ENCODE data around the gene SPRED2. TPM values are rescaled to one million over a fixed set of nuclear protein-coding genes. Genes with fewer than 3 reads are reported as not detected.

The SPRED2 gene
- total RNA-seq, 2 experiments from 2014 or later = 8.0 to 11.4 TPM

- peaks cover 17% of the 10 kb centered on the region for H3K4me1 Mint-ChIP-seq (ENCODE audit: low read depth)
- CTCF ChIA-PET = interaction anchor here (0.6 to 2.0 kb wide), 4 partner anchors 10 to 174 kb away, joined by 3 to 7 read pairs (median 3); no protein-coding TSS in a partner anchor
- no peak overlapping the region for H3K27ac Mint-ChIP-seq
- no peaks in the 10 kb centered on the region for H3K9me3 Mint-ChIP-seq
- peaks cover 7% of the 10 kb centered on the region for H3K27me3 Mint-ChIP-seq (ENCODE audit: low read depth)
- DNase-seq = no peak
- H3K36me3 Mint-ChIP-seq (ENCODE audit: low read depth) = no peaks in the 10 kb centered on the region
- H3K4me3 Mint-ChIP-seq = no peak overlapping the region
- intact Hi-C loops (cut with micrococcal nuclease) = no loop called here
Measured at GRCh38 chr2:65353046-65353445, 79.4 kb downstream of the SPRED2 start.

- H3K9me3 Mint-ChIP-seq = no peaks in the 10 kb centered on the region
- H3K4me3 Mint-ChIP-seq = no peak overlapping the region
- intact Hi-C loops (cut with micrococcal nuclease) = no loop called here
Measured at GRCh38 chr2:65351948-65352595, 80.3 kb downstream of the SPRED2 start.

DNA sequence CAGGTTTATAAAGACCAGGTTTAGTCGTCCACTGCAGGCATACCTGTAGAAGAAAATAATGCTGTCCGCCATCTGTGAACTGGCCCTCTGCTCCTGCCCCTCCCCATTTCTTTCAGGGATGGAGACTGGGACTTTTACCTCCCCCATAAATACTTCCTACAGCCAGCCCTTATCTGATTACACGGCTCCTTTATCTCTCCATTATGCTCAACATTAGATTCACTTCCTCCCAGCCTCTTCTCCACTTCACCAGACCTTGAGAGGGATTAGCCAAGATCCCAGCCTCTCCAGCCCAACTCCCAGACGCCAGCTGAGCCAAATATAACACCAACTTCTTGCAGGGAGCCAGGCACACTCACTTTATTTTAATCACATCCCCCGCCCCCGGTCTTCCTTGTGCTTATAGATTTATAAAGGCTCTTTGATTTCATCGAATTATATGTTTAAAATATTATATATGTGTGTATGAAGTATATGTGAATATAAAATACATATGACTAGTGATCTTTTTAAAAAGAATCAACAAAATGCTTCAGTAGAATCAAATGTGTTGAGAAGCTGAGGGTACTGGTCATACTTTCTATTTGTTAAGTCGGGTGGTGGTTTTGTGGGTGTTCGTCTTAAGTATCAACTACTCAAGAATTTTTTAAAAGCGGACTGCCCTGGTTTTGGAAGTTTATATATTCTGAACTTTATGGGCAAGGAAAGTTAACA, 81.0 kb downstream of the SPRED2 start:
- H3K27me3 Mint-ChIP-seq (ENCODE audit: low read depth) = peaks cover 5% of the 10 kb centered on the region
- H3K4me1 Mint-ChIP-seq (ENCODE audit: low read depth) = peaks cover 6% of the 10 kb centered on the region
- no peak overlapping the region for H3K27ac Mint-ChIP-seq
- no peaks in the 10 kb centered on the region for H3K36me3 Mint-ChIP-seq (ENCODE audit: low read depth)
- CTCF ChIA-PET = interaction anchor here (0.5 to 2.0 kb wide), 2 partner anchors 16 to 112 kb away, joined by 3 to 7 read pairs; no protein-coding TSS in a partner anchor
- DNase-seq = no peak
- intact Hi-C loops (cut with micrococcal nuclease) = no loop called here
- no peak overlapping the region for H3K4me3 Mint-ChIP-seq
- no peaks in the 10 kb centered on the region for H3K9me3 Mint-ChIP-seq

More at GRCh38 chr2:65351948-65352595, 80.3 kb downstream of the SPRED2 start:
- no peak for DNase-seq
- Mint-ChIP-seq H3K36me3 (ENCODE audit: low read depth) (no peaks in the 10 kb centered on the region), H3K4me1 (ENCODE audit: low read depth) (peaks cover 7% of the 10 kb centered on the region), H3K27me3 (ENCODE audit: low read depth) (peaks cover 5% of the 10 kb centered on the region), H3K27ac (no peak overlapping the region)
- CTCF ChIA-PET = interaction anchor here (0.5 to 2.0 kb wide), 6 partner anchors 11 to 1995 kb away, joined by 3 to 7 read pairs (median 3); no protein-coding TSS in a partner anchor

GRCh38 chr2:65350651-65351056, 81.7 kb downstream of the SPRED2 start:
- H3K4me3 Mint-ChIP-seq = no peak overlapping the region
- no peak overlapping the region for H3K27ac Mint-ChIP-seq
- no peaks in the 10 kb centered on the region for H3K9me3 Mint-ChIP-seq
- H3K27me3 Mint-ChIP-seq (ENCODE audit: low read depth) = no peaks in the 10 kb centered on the region
- peak; percentile 8 for DNase-seq
- CTCF ChIA-PET = interaction anchor here (1.2 kb wide), 1 partner anchor 30 kb away, joined by 3 read pairs; no protein-coding TSS in a partner anchor
- no peaks in the 10 kb centered on the region for H3K36me3 Mint-ChIP-seq (ENCODE audit: low read depth)
- intact Hi-C loops (cut with micrococcal nuclease) = no loop called here
- H3K4me1 Mint-ChIP-seq (ENCODE audit: low read depth) = peaks cover 6% of the 10 kb centered on the region

- no peak for DNase-seq
- Mint-ChIP-seq H3K36me3 (ENCODE audit: low read depth) (no peaks in the 10 kb centered on the region), H3K27me3 (ENCODE audit: low read depth) (no peaks in the 10 kb centered on the region), H3K9me3 (no peaks in the 10 kb centered on the region), H3K4me3 (no peak overlapping the region), H3K27ac (no peak overlapping the region), H3K4me1 (ENCODE audit: low read depth) (peaks cover 6% of the 10 kb centered on the region)
- intact Hi-C loops (cut with micrococcal nuclease) = no loop called here
- CTCF ChIA-PET = interaction anchor here (1.2 kb wide), 1 partner anchor 29 kb away, joined by 3 read pairs; no protein-coding TSS in a partner anchor
Measured at GRCh38 chr2:65349863-65350262, 82.5 kb downstream of the SPRED2 start.

DNA sequence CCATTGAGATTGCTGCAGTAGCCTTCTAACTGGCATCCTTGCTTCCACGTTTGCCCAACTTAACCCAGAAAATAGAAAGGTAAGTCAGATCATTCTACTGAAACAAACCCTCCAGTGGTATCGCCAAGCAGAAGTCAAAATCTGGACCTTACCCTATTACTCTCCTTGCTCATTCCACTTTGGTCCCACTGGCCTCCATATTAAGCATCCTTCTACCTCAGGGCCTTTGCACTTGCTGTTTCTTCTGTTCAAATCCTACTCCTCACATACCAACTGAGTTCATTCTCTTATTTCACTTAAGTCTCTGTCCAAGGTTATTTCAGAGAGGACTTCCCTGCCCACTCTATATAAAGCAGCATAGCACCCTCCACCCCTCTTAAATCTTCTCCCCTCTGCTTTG, 84.5 kb downstream of the SPRED2 start:
- H3K4me3 Mint-ChIP-seq = no peak overlapping the region
- intact Hi-C loops (cut with micrococcal nuclease) = no loop called here
- peaks cover 6% of the 10 kb centered on the region for H3K4me1 Mint-ChIP-seq (ENCODE audit: low read depth)
- no peaks in the 10 kb centered on the region for H3K36me3 Mint-ChIP-seq (ENCODE audit: low read depth)
- H3K27ac Mint-ChIP-seq = no peak overlapping the region
- CTCF ChIA-PET = no interaction called here
- H3K9me3 Mint-ChIP-seq = no peaks in the 10 kb centered on the region
- no peak for DNase-seq
- no peaks in the 10 kb centered on the region for H3K27me3 Mint-ChIP-seq (ENCODE audit: low read depth)

- H3K27me3 Mint-ChIP-seq (ENCODE audit: low read depth) = no peaks in the 10 kb centered on the region
- intact Hi-C loops (cut with micrococcal nuclease) = no loop called here
Measured at GRCh38 chr2:65345631-65346030, 86.8 kb downstream of the SPRED2 start.

GRCh38 chr2:65344689-65345088, 87.7 kb downstream of the SPRED2 start:
- no peak overlapping the region for H3K4me3 Mint-ChIP-seq
- DNase-seq = no peak
- no peaks in the 10 kb centered on the region for H3K4me1 Mint-ChIP-seq (ENCODE audit: low read depth)
- no peaks in the 10 kb centered on the region for H3K36me3 Mint-ChIP-seq (ENCODE audit: low read depth)
- CTCF ChIA-PET = no interaction called here
- H3K27ac Mint-ChIP-seq = no peak overlapping the region
- no peaks in the 10 kb centered on the region for H3K27me3 Mint-ChIP-seq (ENCODE audit: low read depth)
- H3K9me3 Mint-ChIP-seq = no peaks in the 10 kb centered on the region
- intact Hi-C loops (cut with micrococcal nuclease) = no loop called here

More at GRCh38 chr2:65345631-65346030, 86.8 kb downstream of the SPRED2 start:
- no peak for DNase-seq
- no peak overlapping the region for H3K27ac Mint-ChIP-seq
- no peaks in the 10 kb centered on the region for H3K36me3 Mint-ChIP-seq (ENCODE audit: low read depth)
- peaks cover 3% of the 10 kb centered on the region for H3K4me1 Mint-ChIP-seq (ENCODE audit: low read depth)
- CTCF ChIA-PET = no interaction called here
- no peaks in the 10 kb centered on the region for H3K9me3 Mint-ChIP-seq
- no peak overlapping the region for H3K4me3 Mint-ChIP-seq

GRCh38 chr2:65344182-65344581, 88.2 kb downstream of the SPRED2 start:
- DNase-seq = no peak
- no peaks in the 10 kb centered on the region for H3K4me1 Mint-ChIP-seq (ENCODE audit: low read depth)
- CTCF ChIA-PET = no interaction called here
- intact Hi-C loops (cut with micrococcal nuclease) = no loop called here
- H3K4me3 Mint-ChIP-seq = no peak overlapping the region
- H3K27me3 Mint-ChIP-seq (ENCODE audit: low read depth) = no peaks in the 10 kb centered on the region
- H3K27ac Mint-ChIP-seq = no peak overlapping the region
- H3K36me3 Mint-ChIP-seq (ENCODE audit: low read depth) = no peaks in the 10 kb centered on the region
- no peaks in the 10 kb centered on the region for H3K9me3 Mint-ChIP-seq

DNA sequence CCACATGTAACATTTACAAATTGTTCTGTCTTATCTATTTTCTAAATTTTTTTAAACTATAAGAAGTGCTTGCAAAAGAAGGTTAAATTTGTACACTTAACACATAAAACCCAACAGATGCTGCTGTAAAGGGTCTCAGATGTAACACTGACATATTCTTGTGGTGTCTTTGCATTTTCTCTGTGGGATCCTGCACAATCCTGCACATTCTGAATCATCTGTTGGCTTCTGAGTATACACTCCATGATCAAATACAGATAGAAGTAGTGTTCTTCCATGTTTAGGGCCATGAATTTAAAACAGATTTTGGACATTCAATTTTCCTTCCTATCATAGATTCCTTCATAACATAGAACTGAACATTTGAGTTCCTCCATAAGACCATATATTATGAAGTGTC, 89.0 kb downstream of the SPRED2 start:
- no peak for DNase-seq
- Mint-ChIP-seq H3K4me3 (no peak overlapping the region), H3K36me3 (ENCODE audit: low read depth) (no peaks in the 10 kb centered on the region), H3K27ac (no peak overlapping the region), H3K27me3 (ENCODE audit: low read depth) (no peaks in the 10 kb centered on the region), H3K4me1 (ENCODE audit: low read depth) (no peaks in the 10 kb centered on the region), H3K9me3 (no peaks in the 10 kb centered on the region)
- CTCF ChIA-PET = no interaction called here
- intact Hi-C loops (cut with micrococcal nuclease) = no loop called here

DNA sequence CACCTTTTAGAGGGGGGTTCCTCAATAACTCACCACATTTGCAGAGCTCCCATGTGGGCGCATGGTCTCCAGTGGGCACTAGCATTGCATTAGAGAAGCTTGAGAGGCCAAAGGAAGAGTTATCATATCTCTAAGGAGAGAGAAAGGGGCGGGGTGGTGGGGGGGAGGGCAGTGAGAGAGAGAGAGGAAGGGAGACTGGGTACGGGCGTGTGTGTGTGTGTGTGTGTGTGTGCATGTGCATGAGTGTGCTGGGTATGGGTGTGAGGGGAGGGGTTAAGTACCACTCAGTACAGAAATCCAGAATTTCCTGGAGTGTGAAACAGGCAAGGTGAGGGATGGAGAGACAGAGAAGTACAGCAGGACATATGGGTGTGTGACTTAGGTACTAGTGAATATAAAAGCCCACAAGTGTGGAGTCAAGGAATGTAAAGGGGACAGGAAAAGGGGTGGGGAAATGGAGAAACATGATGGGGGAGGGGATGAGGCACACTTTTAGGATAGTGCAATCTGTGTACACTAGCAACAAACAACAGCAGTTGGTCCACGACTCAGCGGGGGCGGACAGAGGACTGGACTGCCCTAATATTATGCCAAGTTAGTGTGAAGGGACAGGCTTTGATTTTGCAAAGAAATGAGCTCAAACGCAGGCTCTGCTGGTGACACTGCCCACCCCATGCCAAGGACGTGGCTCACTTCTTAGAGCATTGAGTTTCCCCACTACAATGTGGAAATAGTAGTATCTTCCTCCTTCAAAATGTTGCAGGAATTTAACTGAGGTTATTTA, 91.3 kb downstream of the SPRED2 start:
- H3K9me3 Mint-ChIP-seq = no peaks in the 10 kb centered on the region
- no peak overlapping the region for H3K27ac Mint-ChIP-seq
- CTCF ChIA-PET = interaction anchor here (0.5 kb wide), 1 partner anchor 22 kb away, joined by 3 read pairs; no protein-coding TSS in a partner anchor
- no peak overlapping the region for H3K4me3 Mint-ChIP-seq
- no peak for DNase-seq
- intact Hi-C loops (cut with micrococcal nuclease) = no loop called here
- no peaks in the 10 kb centered on the region for H3K36me3 Mint-ChIP-seq (ENCODE audit: low read depth)
- no peaks in the 10 kb centered on the region for H3K27me3 Mint-ChIP-seq (ENCODE audit: low read depth)
- no peaks in the 10 kb centered on the region for H3K4me1 Mint-ChIP-seq (ENCODE audit: low read depth)

DNA sequence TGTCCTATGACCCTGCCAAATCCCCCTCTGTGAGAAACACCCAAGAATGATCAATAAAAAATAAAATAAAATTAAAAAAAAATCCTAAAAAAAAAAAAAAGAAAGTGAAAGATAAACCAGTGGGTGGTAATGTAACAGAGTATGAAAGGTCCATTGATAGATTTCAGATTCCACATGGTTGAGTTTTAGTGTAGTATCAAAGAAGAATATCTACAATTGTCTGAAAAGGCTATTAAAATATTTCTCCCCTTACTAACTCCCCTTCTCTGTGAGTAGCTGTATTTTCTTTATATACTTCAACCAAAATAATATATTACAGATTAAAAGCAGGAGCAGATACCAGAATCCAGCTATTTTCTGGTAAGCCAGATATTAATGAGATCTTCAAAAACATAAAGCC, 92.8 kb downstream of the SPRED2 start:
- DNase-seq = no peak
- intact Hi-C loops (cut with micrococcal nuclease) = no loop called here
- H3K27me3 Mint-ChIP-seq (ENCODE audit: low read depth) = no peaks in the 10 kb centered on the region
- peaks cover 1% of the 10 kb centered on the region for H3K36me3 Mint-ChIP-seq (ENCODE audit: low read depth)
- H3K9me3 Mint-ChIP-seq = no peaks in the 10 kb centered on the region
- no peaks in the 10 kb centered on the region for H3K4me1 Mint-ChIP-seq (ENCODE audit: low read depth)
- no peak overlapping the region for H3K4me3 Mint-ChIP-seq
- CTCF ChIA-PET = no interaction called here
- H3K27ac Mint-ChIP-seq = no peak overlapping the region

Measured in activated naive CD4-positive, alpha-beta T cell treated with anti-CD3 and anti-CD28 coated beads for 36 hours (primary cell).